GM18909 (cell line): ENCODE results near the gene WDR43.

ENCODE experiments used
- ATAC-seq: cut with Tn5 transposase; IDR thresholded peaks from one replicate; pipeline ENCODE4 v1.9.1; 2021; ENCODE audit warnings: mild to moderate bottlenecking; ENCODE audit not compliant: unreplicated experiment, poor library complexity

Gene WDR43

GRCh38 chr2:28908172-28908571, 13.7 kb downstream of the WDR43 start:
- no peak for ATAC-seq

- no peak for ATAC-seq
Observed at GRCh38 chr2:28909655-28910353, 15.3 kb downstream of the WDR43 start.

- ATAC-seq, result no peak
Observed at GRCh38 chr2:28915939-28916338, 21.5 kb downstream of the WDR43 start.

GRCh38 chr2:28926847-28927246, 32.4 kb downstream of the WDR43 start:
- no peak for ATAC-seq

- no peak for ATAC-seq
Observed at GRCh38 chr2:28927469-28927868, 33.0 kb downstream of the WDR43 start.

GRCh38 chr2:28927878-28928277, 33.4 kb downstream of the WDR43 start:
- ATAC-seq, result no peak

- no peak for ATAC-seq
Observed at GRCh38 chr2:28929581-28929980, 35.1 kb downstream of the WDR43 start.

GRCh38 chr2:28930205-28930604, 35.7 kb downstream of the WDR43 start:
- ATAC-seq, result no peak

GRCh38 chr2:28934769-28935168, 40.3 kb downstream of the WDR43 start:
- no peak for ATAC-seq

- ATAC-seq, result no peak
Observed at GRCh38 chr2:28941008-28941407, 46.5 kb downstream of the WDR43 start.

- no peak for ATAC-seq
Observed at GRCh38 chr2:28944535-28945248, 50.2 kb downstream of the WDR43 start.

GRCh38 chr2:28948160-28948559, 53.7 kb downstream of the WDR43 start:
- no peak for ATAC-seq

- no peak for ATAC-seq
Observed at GRCh38 chr2:28949190-28949589, 54.7 kb downstream of the WDR43 start.

- no peak for ATAC-seq
Observed at GRCh38 chr2:28949617-28950305, 55.3 kb downstream of the WDR43 start.

- no peak for ATAC-seq
Observed at GRCh38 chr2:28950941-28951630, 56.6 kb downstream of the WDR43 start.

GRCh38 chr2:28951910-28952835, 57.7 kb downstream of the WDR43 start:
- no peak for ATAC-seq

- no peak for ATAC-seq
Observed at GRCh38 chr2:28952836-28953211, 58.4 kb downstream of the WDR43 start.

GRCh38 chr2:28955467-28955866, 61.0 kb downstream of the WDR43 start:
- ATAC-seq, result no peak

- no peak for ATAC-seq
Observed at GRCh38 chr2:28956415-28956826, 62.0 kb downstream of the WDR43 start.

- ATAC-seq, result no peak
Observed at GRCh38 chr2:28956890-28957289, 62.4 kb downstream of the WDR43 start.
